Muscle layer of colon (tissue), 2 donors: ENCODE measurements around the gene ATOSA.
A peak's percentile ranks its signal among the peaks of the same experiment; 100 is the strongest.

Experiments
- H3K27ac ChIP-seq: one replicate; pipeline ENCODE4 v1.7.0; 2013; ENCODE audit warnings: low read depth, mild to moderate bottlenecking, low read length, moderate library complexity
- H3K27me3 ChIP-seq, 2 donors: one replicate each; pipeline ENCODE4 v1.7.0; 2013; ENCODE audit warnings: low read length in 2 of 2, mild to moderate bottlenecking in 2 of 2; ENCODE audit not compliant: insufficient read depth in 2 of 2, control insufficient read depth in 1 of 2
- H3K36me3 ChIP-seq: one replicate; pipeline ENCODE4 v1.7.0; 2013; ENCODE audit warnings: mild to moderate bottlenecking, low read length; ENCODE audit not compliant: insufficient read depth
- H3K4me1 ChIP-seq: one replicate; pipeline ENCODE4 v1.7.0; 2013; ENCODE audit warnings: mild to moderate bottlenecking, low read length; ENCODE audit not compliant: insufficient read depth
- H3K4me3 ChIP-seq, 2 donors: one replicate each; pipeline ENCODE4 v1.7.0; 2013; ENCODE audit warnings: low read length in 2 of 2, low read depth in 1 of 2, mild to moderate bottlenecking in 1 of 2, moderate library complexity in 1 of 2
- H3K9ac ChIP-seq: one replicate; pipeline ENCODE4 v1.7.0; 2013; ENCODE audit warnings: low read length
- H3K9me3 ChIP-seq: one replicate; pipeline ENCODE4 v1.7.0; 2013; ENCODE audit warnings: mild to moderate bottlenecking, low read length
- donor health status: abdominal sarcoma.
- donor health status: Adenocarcinoma of cecum.

The ATOSA gene

DNA sequence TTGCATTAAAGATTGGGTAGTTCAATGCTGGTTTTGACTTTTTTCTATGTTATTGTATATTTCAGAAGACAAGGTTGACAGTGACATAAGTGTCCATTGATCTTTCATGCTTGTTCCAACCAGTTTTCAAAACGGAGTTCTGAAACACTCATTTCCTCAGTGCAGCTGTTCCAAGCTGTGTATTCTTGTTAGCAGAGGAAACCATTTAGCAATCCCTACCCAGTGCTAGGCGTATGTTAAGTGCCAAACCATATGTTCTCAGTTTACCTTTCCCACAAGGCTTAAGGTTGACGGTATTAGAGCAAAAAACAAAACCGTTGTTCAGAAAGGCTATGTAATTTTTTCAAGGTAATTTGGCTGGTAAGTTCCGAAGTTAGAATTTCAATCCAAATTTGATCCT, 9.1 kb downstream of the ATOSA start:
- H3K9me3 ChIP-seq: no peaks in the 10 kb centered on the region
- no peak overlapping the region for H3K9ac ChIP-seq
- H3K4me1 ChIP-seq: peaks cover 15% of the 10 kb centered on the region
- no peaks in the 10 kb centered on the region for H3K27me3 ChIP-seq
- peaks cover 64% of the 10 kb centered on the region for H3K36me3 ChIP-seq
- no peak overlapping the region for H3K27ac ChIP-seq
- no peak overlapping the region for H3K4me3 ChIP-seq

DNA sequence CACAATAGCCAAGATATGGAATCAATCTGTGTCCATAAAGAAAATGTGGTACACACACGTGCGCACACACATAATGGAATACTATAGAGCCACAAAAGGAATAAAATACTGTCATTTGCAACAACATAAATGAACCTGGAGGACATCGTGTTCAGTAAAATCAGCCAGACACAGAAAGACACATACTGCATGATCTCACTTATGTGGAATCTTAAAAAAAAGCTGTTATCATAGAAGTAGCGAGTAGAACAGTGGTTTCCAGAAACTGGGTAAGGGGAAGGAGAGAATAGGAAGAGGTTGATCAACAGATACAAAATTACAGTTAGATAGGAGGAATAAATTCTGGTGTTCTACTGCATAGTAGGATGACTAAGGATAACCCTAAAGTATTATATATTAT, 11.1 kb downstream of the ATOSA start:
- no peaks in the 10 kb centered on the region for H3K9me3 ChIP-seq
- H3K9ac ChIP-seq: no peak overlapping the region
- H3K36me3 ChIP-seq: peaks cover 74% of the 10 kb centered on the region
- H3K27ac ChIP-seq: no peak overlapping the region
- no peak overlapping the region for H3K4me3 ChIP-seq
- H3K27me3 ChIP-seq: no peaks in the 10 kb centered on the region
- H3K4me1 ChIP-seq: peaks cover 6% of the 10 kb centered on the region

DNA sequence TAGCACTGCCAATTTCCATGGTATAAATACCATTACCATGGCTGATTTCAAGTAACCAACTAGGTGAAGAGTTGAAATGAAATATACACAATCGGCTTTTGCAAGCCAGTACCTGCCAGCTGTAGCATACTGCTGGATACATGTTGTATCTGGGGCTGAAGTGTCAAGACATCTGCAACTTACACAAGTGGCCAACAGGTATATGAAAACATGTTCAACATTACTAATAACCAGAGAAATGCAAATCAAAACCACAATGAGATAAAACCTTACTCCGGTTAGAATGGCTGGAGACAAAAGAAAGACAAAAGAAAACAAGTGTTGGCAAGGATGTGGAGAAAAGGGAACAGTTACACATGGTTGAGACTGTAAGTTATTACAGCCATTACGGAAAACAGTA, 11.6 kb downstream of the ATOSA start:
- H3K27ac ChIP-seq: no peak overlapping the region
- H3K27me3 ChIP-seq: no peaks in the 10 kb centered on the region
- peaks cover 74% of the 10 kb centered on the region for H3K36me3 ChIP-seq
- H3K4me3 ChIP-seq: no peak overlapping the region
- H3K4me1 ChIP-seq: peaks cover 4% of the 10 kb centered on the region
- no peaks in the 10 kb centered on the region for H3K9me3 ChIP-seq
- no peak overlapping the region for H3K9ac ChIP-seq

DNA sequence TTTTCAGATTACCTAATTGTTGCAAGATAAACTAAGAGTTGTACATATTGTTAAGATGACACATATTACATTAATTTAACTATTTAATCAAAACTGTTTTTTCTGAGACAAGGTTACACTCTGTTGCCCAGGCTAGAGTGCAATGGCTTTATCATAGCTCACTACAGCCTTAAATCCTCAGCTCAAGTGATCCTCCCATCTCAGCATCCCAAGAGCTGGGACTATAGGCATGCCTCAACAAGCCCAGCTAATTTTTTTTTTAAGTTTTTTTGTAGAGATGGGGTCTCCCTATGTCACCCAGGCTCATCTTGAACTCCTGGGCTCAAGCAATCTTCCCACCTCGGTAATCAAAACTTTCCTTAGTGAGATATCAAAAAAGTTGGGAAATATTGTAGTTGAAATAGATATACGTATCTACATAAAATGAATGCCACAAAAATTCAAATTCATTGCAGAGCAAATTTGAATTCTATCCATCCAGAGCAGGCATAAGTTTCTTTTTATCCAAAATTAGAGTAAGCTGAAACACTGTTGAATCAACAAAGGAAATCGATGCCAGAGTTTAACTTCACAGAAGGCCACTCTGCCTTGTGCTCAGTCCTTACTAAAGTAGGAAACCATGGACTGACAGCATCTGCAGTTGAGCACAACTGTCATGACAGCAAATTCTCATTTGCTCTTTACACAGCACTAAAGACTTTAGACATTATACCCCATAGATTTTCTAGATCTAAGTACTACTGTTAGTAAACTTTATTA, 15.5 kb downstream of the ATOSA start:
- peaks cover 4% of the 10 kb centered on the region for H3K4me1 ChIP-seq
- H3K27me3 ChIP-seq: no peaks in the 10 kb centered on the region
- H3K9ac ChIP-seq: no peak overlapping the region
- H3K9me3 ChIP-seq: no peaks in the 10 kb centered on the region
- no peak overlapping the region for H3K27ac ChIP-seq
- H3K4me3 ChIP-seq: no peak overlapping the region
- H3K36me3 ChIP-seq: peaks cover 59% of the 10 kb centered on the region

DNA sequence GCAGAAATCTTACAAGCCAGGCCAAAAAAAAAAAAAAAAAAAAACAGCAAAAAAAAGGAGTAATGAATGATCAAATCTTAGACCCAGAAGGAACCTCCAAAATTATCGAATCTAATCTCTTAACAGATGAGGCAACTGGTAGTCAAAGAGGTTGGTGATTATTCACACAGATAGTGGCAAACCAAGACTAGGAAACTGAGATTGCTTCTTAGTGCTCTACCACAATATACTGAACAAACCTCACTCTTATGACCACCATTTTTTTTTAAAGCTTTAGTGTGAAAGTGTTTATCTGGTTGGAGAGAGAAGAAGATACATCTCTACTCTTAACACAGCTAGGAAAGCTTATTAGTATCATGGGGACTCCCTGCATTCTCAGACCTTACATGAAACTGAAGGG, 17.3 kb downstream of the ATOSA start:
- Histone ChIP-seq H3K9ac (no peak overlapping the region), H3K9me3 (no peaks in the 10 kb centered on the region), H3K4me3 (no peak overlapping the region), H3K4me1 (peaks cover 15% of the 10 kb centered on the region), H3K27me3 (no peaks in the 10 kb centered on the region), H3K36me3 (peaks cover 54% of the 10 kb centered on the region), H3K27ac (no peak overlapping the region)

DNA sequence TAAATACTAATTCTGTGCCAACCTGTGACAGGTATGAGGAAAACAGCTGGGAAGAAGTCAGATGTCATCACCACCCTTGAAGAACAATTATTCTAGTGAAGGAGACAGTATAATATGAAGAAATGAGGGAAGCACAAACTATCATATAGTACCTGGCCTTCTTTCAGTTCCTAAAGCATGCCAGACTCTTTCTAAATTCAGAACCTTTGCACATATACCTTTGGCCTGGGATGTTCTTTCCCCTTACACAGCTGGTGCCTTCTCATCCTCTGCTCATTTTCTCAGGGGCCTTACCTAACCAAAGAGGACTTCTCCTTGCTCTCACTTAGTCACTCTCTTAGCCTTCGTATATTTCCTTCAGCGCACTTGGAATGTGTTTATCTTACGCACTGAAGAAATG, 19.0 kb downstream of the ATOSA start:
- H3K27me3 ChIP-seq: no peaks in the 10 kb centered on the region
- H3K9ac ChIP-seq: no peak overlapping the region
- H3K9me3 ChIP-seq: no peaks in the 10 kb centered on the region
- peaks cover 44% of the 10 kb centered on the region for H3K36me3 ChIP-seq
- no peak overlapping the region for H3K4me3 ChIP-seq
- peaks cover 19% of the 10 kb centered on the region for H3K4me1 ChIP-seq
- H3K27ac ChIP-seq: no peak overlapping the region

DNA sequence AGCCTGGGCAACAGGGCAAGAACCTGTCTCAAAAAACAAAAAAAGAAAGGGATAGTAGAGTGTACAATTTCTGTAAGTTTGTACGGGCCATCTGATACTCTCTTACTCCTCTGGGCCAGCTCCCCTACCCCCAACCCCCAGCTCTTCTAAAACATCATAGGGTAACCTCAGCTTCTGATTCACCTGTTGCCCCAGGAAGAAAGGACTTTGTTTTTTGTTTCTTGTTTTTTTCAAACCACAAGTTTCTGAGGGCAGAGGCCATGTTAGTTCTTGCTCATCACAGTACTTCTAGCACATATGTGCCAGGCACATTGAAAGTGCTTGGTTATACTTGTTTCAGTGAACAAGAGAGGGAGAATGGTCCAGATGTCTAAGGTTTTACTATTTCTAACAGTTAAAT, 20.2 kb downstream of the ATOSA start:
- Histone ChIP-seq H3K4me1 (peaks cover 19% of the 10 kb centered on the region), H3K9ac (no peak overlapping the region), H3K9me3 (no peaks in the 10 kb centered on the region), H3K27ac (no peak overlapping the region), H3K36me3 (peaks cover 36% of the 10 kb centered on the region), H3K27me3 (no peaks in the 10 kb centered on the region), H3K4me3 (no peak overlapping the region)

DNA sequence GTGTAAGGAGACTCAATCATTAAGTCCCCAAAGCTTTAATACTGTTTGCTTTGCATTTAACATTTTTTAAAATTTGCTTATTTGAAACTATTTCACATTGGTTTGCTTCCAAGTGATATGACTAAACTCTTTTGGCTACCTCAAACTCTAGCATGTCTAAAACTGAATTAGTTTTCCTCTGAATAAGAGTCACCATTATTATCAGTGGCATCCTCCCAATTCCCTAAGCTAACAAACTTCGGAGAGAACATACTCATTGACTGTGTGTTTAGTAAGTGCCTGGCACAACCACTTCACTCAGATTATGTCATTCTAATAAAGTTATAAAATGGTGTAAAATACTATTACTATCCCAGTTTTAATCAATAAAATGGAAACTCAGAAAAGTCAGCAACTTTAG, 21.9 kb downstream of the ATOSA start:
- H3K9me3 ChIP-seq: no peaks in the 10 kb centered on the region
- no peak overlapping the region for H3K27ac ChIP-seq
- no peak overlapping the region for H3K9ac ChIP-seq
- no peaks in the 10 kb centered on the region for H3K27me3 ChIP-seq
- H3K36me3 ChIP-seq: peaks cover 23% of the 10 kb centered on the region
- no peak overlapping the region for H3K4me3 ChIP-seq
- H3K4me1 ChIP-seq: peaks cover 33% of the 10 kb centered on the region

DNA sequence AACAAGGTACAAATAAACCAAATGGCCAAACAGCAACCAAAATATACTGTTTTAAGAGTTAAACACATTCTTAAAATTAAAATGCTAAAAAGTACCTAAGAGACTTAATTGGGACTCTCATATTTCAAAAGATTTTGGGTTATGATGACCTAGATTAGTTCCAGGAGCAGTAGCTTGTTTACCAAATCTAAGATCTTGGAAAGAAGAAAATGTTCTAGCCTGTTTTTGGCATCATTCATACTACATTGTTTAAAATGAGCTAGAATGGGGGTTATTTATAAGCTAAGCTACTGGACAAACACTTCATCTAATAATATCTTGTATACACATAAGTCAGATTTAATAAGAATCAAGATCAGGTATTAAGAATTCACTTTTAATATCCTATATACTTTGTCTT, 22.8 kb downstream of the ATOSA start:
- no peak overlapping the region for H3K27ac ChIP-seq
- H3K36me3 ChIP-seq: peaks cover 14% of the 10 kb centered on the region
- H3K4me1 ChIP-seq: peaks cover 38% of the 10 kb centered on the region
- H3K9ac ChIP-seq: no peak overlapping the region
- no peaks in the 10 kb centered on the region for H3K27me3 ChIP-seq
- H3K4me3 ChIP-seq: no peak overlapping the region
- no peaks in the 10 kb centered on the region for H3K9me3 ChIP-seq

DNA sequence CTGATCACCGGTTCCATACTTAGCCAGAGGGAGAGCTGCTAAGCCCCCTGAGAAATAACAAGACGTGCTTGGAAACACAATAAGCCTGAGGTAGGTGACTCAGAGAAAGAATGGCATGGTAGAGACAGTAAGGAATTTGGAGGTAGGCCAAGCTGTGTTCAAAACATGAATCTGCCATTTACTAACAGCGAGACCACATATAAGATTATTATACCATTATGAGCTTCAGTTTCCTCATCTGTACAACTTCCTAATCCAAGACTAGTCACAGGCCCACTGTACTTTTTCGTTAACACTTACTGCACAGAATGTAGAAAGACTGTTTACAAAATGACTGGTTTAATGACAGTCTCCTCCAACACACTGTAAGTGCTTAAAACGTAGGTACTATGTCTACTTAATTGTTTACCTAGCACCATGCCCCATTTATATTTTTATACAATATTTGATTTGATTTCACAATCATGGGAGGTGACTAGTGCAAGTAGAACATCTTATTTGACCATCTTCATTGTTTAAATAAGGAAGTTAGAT, 25.7 kb downstream of the ATOSA start:
- no peak overlapping the region for H3K27ac ChIP-seq
- peaks cover 2% of the 10 kb centered on the region for H3K36me3 ChIP-seq
- no peaks in the 10 kb centered on the region for H3K9me3 ChIP-seq
- H3K4me3 ChIP-seq: no peak overlapping the region
- no peak overlapping the region for H3K9ac ChIP-seq
- peaks cover 38% of the 10 kb centered on the region for H3K4me1 ChIP-seq
- no peaks in the 10 kb centered on the region for H3K27me3 ChIP-seq

DNA sequence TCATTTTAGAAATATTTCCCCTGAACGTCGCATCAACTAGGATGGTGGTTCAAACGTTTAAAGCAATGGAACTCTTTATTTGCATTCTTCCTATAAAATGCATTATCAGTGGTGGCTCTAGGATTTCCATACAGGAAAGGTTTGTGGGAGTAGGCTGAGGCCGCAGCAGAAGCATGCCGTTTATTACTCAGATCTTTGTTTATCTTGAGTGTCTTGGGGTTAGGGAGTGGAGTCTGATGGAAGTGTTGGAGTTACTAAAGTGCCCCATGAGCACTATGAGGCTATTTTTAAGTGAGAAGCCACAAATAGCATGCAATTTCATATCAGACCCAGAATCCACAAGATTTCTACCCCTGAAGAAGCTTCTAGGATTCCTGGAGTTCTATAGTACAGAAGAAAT, 26.2 kb downstream of the ATOSA start:
- H3K36me3 ChIP-seq: no peaks in the 10 kb centered on the region
- H3K4me3 ChIP-seq: no peak overlapping the region
- no peaks in the 10 kb centered on the region for H3K27me3 ChIP-seq
- H3K9ac ChIP-seq: no peak overlapping the region
- H3K27ac ChIP-seq: peak overlapping the region; percentile 44
- H3K9me3 ChIP-seq: no peaks in the 10 kb centered on the region
- peaks cover 37% of the 10 kb centered on the region for H3K4me1 ChIP-seq

DNA sequence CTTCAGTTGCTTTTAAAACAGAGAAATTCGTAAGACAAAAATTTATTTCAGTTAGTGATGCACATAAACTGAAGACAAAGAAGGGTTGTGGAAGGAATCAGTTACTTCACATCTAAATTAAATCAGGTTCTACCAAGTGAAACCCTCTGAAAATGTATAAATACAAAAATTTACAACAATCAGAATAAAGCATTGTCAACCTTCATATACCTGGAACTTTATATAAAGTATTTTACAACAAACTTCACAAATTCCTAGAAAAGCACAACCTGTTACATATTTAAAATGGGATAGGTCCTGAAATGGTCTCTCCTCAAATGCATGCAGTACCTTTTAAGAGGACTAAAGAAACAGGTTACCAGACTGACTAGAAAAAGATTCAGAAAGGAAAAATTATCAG, 26.9 kb downstream of the ATOSA start:
- peak overlapping the region; percentile 27 for H3K27ac ChIP-seq
- H3K9ac ChIP-seq: peak overlapping the region; percentile 21

More for the DNA sequence above, 26.9 kb downstream of the ATOSA start:
- H3K9me3 ChIP-seq: no peaks in the 10 kb centered on the region
- H3K4me3 ChIP-seq: peak overlapping the region in 1 of 2 donors; percentile 29
- no peaks in the 10 kb centered on the region for H3K27me3 ChIP-seq
- no peaks in the 10 kb centered on the region for H3K36me3 ChIP-seq
- peaks cover 31% of the 10 kb centered on the region for H3K4me1 ChIP-seq
